H1 (cell line): ENCODE data around the gene SPPL2B. TPM values are rescaled to one million over a fixed set of nuclear protein-coding genes. Genes with fewer than 3 reads are reported as not detected.

Experiments used
- GTF2F1 ChIP-seq: IDR thresholded peaks from 2 replicates; pipeline ENCODE4 v1.6.1; 2012; ENCODE audit warnings: low read depth, low read length, improper control_type of control experiment, borderline replicate concordance
- POLR2A ChIP-seq, 2 experiments: IDR thresholded peaks; 1 replicate in 1 of 2; 2 replicates in 1 of 2; pipeline ENCODE4 v1.6.1; 2011; ENCODE audit warnings: low read depth in 2 of 2, low read length in 2 of 2, mild to moderate bottlenecking in 2 of 2; ENCODE audit errors: control extremely low read depth in 1 of 2
- RBBP5 ChIP-seq: IDR thresholded peaks from 2 replicates; pipeline ENCODE4 v1.7.1; 2012; ENCODE audit warnings: low read depth, mild to moderate bottlenecking, inconsistent platforms, low read length, moderate library complexity, borderline replicate concordance
- RXRA ChIP-seq: IDR thresholded peaks from 2 replicates; pipeline ENCODE4 v1.6.1; 2011; ENCODE audit warnings: low read depth, mild to moderate bottlenecking, low read length, moderate library complexity; ENCODE audit not compliant: insufficient read depth
- SP1 ChIP-seq: IDR thresholded peaks from 2 replicates; pipeline ENCODE4 v1.6.1; 2011; ENCODE audit warnings: low read depth, low read length
- TBP ChIP-seq: IDR thresholded peaks from 2 replicates; pipeline ENCODE4 v1.6.1; 2011; ENCODE audit warnings: low read depth, low read length, improper control_type of control experiment
- YY1 ChIP-seq: IDR thresholded peaks from 2 replicates; pipeline ENCODE4 v1.6.1; 2011; ENCODE audit warnings: low read depth, mild to moderate bottlenecking, low read length
- polyA plus RNA-seq, 7 experiments: library from polyadenylated mRNA; depleted of rRNA in 3 of 7; stranded (reverse) in 5 of 7; unstranded in 2 of 7; fragments of >200 nt in 5 of 7; fragments of 200-250 nt in 2 of 7; gene quantifications; 1 replicate in 5 of 7; 2 replicates in 1 of 7; 4 replicates in 1 of 7; pipeline versions ENCODE4 v1.2.1 to v1.2.3, GENCODE V29; 2011 to 2013; ENCODE audit warnings: missing spikeins in 2 of 7, mixed read lengths in 2 of 7
- total RNA-seq: library from RNA; stranded (reverse); fragmentation: NEBNext Ultra II Directional; extraction: Animal tissue kit (Norgen Biotek cat#: 25700); gene quantifications from 2 replicates; pipeline ENCODE4 v1.2.1, GENCODE V29; 2021
- TF ChIP-seq, protein P1 (sequence below): fragments of 300-600 bp; sonication (generic); IDR thresholded peaks from 2 replicates; pipeline ENCODE4 v1.7.1; 2012; ENCODE audit warnings: low read length, moderate library complexity, mild to moderate bottlenecking, inconsistent platforms; ENCODE audit not compliant: insufficient replicate concordance
- TF ChIP-seq, protein P2 (sequence below): IDR thresholded peaks from 2 replicates; pipeline ENCODE4 v1.6.1; 2012; ENCODE audit warnings: inconsistent platforms

The SPPL2B gene
- total and polyA plus RNA-seq, 2 of the 8 experiments (the other 6 are each of a cell fraction or from before 2014, with no cell fraction given): 34.8 to 55.7 TPM

- TF ChIP-seq, protein P1, sequence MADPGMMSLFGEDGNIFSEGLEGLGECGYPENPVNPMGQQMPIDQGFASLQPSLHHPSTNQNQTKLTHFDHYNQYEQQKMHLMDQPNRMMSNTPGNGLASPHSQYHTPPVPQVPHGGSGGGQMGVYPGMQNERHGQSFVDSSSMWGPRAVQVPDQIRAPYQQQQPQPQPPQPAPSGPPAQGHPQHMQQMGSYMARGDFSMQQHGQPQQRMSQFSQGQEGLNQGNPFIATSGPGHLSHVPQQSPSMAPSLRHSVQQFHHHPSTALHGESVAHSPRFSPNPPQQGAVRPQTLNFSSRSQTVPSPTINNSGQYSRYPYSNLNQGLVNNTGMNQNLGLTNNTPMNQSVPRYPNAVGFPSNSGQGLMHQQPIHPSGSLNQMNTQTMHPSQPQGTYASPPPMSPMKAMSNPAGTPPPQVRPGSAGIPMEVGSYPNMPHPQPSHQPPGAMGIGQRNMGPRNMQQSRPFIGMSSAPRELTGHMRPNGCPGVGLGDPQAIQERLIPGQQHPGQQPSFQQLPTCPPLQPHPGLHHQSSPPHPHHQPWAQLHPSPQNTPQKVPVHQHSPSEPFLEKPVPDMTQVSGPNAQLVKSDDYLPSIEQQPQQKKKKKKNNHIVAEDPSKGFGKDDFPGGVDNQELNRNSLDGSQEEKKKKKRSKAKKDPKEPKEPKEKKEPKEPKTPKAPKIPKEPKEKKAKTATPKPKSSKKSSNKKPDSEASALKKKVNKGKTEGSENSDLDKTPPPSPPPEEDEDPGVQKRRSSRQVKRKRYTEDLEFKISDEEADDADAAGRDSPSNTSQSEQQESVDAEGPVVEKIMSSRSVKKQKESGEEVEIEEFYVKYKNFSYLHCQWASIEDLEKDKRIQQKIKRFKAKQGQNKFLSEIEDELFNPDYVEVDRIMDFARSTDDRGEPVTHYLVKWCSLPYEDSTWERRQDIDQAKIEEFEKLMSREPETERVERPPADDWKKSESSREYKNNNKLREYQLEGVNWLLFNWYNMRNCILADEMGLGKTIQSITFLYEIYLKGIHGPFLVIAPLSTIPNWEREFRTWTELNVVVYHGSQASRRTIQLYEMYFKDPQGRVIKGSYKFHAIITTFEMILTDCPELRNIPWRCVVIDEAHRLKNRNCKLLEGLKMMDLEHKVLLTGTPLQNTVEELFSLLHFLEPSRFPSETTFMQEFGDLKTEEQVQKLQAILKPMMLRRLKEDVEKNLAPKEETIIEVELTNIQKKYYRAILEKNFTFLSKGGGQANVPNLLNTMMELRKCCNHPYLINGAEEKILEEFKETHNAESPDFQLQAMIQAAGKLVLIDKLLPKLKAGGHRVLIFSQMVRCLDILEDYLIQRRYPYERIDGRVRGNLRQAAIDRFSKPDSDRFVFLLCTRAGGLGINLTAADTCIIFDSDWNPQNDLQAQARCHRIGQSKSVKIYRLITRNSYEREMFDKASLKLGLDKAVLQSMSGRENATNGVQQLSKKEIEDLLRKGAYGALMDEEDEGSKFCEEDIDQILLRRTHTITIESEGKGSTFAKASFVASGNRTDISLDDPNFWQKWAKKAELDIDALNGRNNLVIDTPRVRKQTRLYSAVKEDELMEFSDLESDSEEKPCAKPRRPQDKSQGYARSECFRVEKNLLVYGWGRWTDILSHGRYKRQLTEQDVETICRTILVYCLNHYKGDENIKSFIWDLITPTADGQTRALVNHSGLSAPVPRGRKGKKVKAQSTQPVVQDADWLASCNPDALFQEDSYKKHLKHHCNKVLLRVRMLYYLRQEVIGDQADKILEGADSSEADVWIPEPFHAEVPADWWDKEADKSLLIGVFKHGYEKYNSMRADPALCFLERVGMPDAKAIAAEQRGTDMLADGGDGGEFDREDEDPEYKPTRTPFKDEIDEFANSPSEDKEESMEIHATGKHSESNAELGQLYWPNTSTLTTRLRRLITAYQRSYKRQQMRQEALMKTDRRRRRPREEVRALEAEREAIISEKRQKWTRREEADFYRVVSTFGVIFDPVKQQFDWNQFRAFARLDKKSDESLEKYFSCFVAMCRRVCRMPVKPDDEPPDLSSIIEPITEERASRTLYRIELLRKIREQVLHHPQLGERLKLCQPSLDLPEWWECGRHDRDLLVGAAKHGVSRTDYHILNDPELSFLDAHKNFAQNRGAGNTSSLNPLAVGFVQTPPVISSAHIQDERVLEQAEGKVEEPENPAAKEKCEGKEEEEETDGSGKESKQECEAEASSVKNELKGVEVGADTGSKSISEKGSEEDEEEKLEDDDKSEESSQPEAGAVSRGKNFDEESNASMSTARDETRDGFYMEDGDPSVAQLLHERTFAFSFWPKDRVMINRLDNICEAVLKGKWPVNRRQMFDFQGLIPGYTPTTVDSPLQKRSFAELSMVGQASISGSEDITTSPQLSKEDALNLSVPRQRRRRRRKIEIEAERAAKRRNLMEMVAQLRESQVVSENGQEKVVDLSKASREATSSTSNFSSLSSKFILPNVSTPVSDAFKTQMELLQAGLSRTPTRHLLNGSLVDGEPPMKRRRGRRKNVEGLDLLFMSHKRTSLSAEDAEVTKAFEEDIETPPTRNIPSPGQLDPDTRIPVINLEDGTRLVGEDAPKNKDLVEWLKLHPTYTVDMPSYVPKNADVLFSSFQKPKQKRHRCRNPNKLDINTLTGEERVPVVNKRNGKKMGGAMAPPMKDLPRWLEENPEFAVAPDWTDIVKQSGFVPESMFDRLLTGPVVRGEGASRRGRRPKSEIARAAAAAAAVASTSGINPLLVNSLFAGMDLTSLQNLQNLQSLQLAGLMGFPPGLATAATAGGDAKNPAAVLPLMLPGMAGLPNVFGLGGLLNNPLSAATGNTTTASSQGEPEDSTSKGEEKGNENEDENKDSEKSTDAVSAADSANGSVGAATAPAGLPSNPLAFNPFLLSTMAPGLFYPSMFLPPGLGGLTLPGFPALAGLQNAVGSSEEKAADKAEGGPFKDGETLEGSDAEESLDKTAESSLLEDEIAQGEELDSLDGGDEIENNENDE: no peak
- TF ChIP-seq GTF2F1 (no peak), RXRA (no peak), POLR2A (IDR thresholded peaks at IDR 0.05; ENCODE audit: control extremely low read depth in 1 of 2, low read depth in 2 of 2, low read length in 2 of 2) (no peak), TBP (no peak), RBBP5 (no peak), YY1 (no peak), SP1 (no peak)
- TF ChIP-seq, protein P2, sequence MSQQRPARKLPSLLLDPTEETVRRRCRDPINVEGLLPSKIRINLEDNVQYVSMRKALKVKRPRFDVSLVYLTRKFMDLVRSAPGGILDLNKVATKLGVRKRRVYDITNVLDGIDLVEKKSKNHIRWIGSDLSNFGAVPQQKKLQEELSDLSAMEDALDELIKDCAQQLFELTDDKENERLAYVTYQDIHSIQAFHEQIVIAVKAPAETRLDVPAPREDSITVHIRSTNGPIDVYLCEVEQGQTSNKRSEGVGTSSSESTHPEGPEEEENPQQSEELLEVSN: no peak
These were observed 71.1 kb downstream of the SPPL2B start (continued) for GRCh38 chr19:2399582-2399981.
